Keratinocyte (primary cell): ENCODE data around the gene CMIP.

Source experiments
- EZH2 ChIP-seq: IDR thresholded peaks from one replicate; pipeline ENCODE4 v1.6.1; 2012; ENCODE audit warnings: inconsistent platforms, mild to moderate bottlenecking, low read length, moderate library complexity
- TF ChIP-seq, protein P1 (sequence below), 3 experiments: IDR thresholded peaks in 1 of 3; conservative IDR thresholded peaks in 1 of 3; optimal IDR thresholded peaks in 1 of 3; 2 replicates in 2 of 3; 3 replicates in 1 of 3; pipeline versions ENCODE3 to v1.5.1; 2011; ENCODE audit warnings: low read length in 3 of 3, mild to moderate bottlenecking in 3 of 3, moderate library complexity in 2 of 3, control low read depth in 1 of 3, inconsistent platforms in 1 of 3; ENCODE audit not compliant: insufficient read depth in 2 of 3; ENCODE audit errors: extremely low read depth in 1 of 3

GRCh38 chr16:81455720-81456494 is 11.3 kb downstream of the CMIP start:
- TF ChIP-seq, protein P1, sequence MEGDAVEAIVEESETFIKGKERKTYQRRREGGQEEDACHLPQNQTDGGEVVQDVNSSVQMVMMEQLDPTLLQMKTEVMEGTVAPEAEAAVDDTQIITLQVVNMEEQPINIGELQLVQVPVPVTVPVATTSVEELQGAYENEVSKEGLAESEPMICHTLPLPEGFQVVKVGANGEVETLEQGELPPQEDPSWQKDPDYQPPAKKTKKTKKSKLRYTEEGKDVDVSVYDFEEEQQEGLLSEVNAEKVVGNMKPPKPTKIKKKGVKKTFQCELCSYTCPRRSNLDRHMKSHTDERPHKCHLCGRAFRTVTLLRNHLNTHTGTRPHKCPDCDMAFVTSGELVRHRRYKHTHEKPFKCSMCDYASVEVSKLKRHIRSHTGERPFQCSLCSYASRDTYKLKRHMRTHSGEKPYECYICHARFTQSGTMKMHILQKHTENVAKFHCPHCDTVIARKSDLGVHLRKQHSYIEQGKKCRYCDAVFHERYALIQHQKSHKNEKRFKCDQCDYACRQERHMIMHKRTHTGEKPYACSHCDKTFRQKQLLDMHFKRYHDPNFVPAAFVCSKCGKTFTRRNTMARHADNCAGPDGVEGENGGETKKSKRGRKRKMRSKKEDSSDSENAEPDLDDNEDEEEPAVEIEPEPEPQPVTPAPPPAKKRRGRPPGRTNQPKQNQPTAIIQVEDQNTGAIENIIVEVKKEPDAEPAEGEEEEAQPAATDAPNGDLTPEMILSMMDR (optimal IDR thresholded peaks at IDR 0.05 in 1 of 3, IDR thresholded peaks at IDR 0.05 in 1 of 3, conservative IDR thresholded peaks at IDR 0.05 in 1 of 3; ENCODE audit: extremely low read depth in 1 of 3, insufficient read depth in 2 of 3, low read length in 3 of 3): no peak
- no peak for TF ChIP-seq EZH2
